Non-pigmented ciliary epithelial cell (primary cell): ENCODE data around the gene CAMKK2.

ENCODE experiments used
- DNase-seq: peaks from one replicate; pipeline ENCODE4 v3.0.0-alpha.2; 2010; ENCODE audit warnings: low read depth

Gene CAMKK2

DNA sequence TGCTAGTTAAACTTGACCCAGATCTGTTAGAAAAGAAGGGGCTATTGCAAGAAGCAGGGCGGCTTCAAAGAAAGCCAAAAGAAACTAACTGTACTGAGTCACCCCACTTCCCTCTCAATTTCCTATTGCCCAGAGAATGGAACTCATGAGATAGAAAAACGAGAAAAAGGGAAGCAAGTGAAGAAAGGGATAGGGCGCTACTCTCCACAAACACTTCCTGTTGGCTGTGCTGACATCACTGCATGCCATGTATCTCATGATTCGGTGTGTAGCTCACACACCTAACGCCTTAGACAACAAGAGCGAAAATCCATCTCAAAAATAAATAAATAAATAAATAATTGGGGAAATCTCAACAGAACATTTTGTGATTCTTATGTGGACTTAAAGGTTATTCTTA, 99.6 kb downstream of the CAMKK2 start:
- no peak for DNase-seq

DNA sequence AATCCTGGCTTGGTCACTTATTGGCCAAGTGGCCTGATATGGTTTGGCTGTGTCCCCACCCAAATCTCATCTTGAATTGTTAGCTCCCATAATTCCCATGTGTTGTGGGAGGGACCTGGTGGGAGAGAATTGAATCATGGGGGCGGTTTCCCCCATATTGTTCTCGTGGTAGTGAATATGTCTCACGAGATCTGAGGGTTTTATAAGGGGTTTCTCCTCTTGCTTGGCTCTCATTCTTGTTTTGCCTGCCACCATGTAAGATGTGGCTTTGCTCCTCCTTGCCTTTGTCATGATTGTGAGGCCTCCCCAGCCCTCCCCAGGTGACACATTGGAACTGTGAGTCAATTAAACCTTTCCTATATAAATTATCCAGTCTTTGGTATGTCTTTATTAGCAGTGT, 105.4 kb downstream of the CAMKK2 start:
- DNase-seq: no peak

DNA sequence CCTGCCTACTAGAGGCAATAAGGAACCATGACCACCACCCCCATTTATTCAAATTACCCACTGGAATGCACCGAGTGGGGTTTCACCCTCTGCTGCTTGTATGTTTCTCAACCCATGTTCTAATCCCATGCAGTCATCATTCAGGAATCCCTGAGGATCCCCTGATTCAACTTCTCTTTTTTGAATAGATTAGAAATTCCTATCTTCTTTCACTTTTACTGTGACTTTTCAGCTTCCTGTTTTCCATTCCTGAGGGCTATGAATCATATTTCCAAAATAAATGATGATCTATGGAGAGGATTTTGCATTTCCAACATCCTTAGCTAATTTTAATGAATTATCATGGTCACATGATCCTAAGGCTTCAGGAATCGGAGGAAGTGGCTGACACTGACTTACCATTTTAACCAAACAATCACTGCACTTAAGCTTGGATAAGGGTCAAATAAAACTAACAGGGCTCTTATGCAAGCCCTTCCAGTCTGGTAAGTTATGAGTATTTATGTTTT, 105.9 kb downstream of the CAMKK2 start:
- DNase-seq: peak; percentile 98

DNA sequence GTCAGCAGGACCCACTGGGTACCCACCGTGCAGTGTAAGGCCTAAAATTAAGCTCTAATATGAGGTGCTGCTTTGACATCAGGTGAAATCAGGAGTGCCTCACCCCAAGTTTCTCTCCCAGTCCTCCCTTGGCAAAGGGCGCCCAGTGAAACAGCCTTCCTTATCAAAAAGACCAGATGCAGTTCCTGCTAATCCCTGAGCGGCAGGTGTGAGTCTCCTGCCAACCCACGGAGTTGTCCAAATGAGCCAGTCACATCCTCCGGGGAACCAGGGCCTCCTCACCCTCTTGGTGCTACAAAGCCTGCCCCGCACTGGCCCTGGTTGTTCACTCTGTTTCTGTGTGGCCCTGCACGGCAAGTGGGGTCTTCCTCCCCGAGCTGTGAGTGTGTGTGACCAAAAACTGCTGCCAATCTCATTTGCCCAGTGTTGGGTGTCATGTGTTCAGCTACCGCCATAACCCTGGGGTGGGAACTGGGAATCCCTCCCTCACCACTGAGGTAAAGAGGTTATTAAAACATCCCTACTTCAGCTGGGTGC, 106.8 kb downstream of the CAMKK2 start:
- DNase-seq: no peak

DNA sequence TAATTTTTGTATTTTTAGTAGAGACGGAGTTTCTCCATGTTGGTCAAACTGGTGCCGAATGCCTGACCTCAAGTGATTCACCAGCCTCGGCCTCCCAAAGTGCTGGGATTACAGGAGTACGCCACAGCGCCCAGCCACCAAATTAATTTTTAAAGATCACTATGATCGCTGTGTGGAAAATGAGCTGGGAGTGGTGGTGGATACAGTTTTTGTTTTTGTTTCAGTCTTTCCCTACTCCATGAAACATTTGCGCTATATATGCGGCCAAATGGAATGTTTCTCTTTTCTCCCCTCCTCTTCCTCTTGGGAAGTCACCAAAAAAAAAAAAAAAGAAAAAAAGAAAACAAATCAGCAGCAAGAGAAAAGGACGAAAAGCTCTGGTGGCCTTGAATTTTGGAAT, 107.4 kb downstream of the CAMKK2 start:
- no peak for DNase-seq

DNA sequence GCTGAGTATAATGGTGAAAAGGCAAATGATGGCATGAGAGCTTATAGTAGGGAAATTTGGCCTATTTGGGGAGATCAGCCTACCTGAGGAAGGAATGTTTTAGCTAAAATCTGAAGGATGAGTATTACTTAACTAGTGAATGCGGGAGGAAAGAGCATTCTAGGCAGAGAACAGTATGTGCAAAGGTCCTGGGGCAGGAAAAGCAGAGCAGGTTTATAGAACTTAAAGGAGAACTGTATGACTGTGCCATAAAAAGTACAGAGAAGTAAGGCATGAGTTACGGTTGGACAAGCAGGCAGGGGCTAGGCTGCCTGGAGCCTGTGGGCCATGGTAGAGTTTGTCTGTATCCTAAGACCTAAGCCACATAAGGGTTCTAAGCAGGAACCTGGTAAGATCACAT, 108.3 kb downstream of the CAMKK2 start:
- DNase-seq: no peak
